ENCODE measurements around the gene SELENOV.
"Not testable (repeated sequence)": the region's sequence is repeated elsewhere in the genome, so short reads cannot be mapped to it uniquely, and the experiment has no call there.

The SELENOV gene

DNA sequence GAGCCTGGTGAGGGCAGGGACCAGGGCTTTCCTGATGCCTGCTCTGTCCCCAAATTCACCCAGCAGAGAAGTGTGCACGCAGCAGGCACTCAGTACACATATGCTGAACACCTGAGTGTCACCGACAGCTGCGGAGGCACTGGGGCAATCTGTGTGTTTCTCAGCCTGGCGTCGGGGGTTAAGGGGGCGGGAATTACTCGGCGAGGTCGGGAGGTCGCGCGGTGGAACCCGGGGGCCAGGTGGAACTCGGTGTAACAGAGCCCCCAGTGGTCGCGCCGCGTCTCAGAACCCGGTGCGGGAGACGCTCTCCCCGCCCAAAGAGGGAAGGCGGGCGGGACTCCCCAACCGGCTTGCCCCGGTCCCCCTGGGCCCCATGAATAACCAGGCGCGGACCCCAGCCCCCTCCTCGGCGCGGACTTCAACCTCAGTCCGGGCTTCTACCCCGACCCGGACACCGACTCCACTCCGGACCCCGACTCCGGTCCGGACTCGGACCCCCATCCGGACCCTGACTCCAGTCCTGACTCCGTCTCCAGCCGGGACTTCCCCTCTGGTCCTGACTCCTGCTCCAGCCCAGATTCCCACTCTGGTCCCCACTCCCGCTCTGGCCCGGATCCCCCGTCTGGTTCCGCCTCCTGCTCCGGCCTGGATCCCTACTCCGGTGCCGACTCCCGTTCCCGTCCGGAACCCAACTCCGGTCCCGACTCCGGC lies at the start of gene SELENOV:
TSS of gene SELENOV (plus strand) at position 300 of the 711 bp plus-strand sequence. CDS start at position 374, 74 bp downstream.
- DNase-seq, result no peak

- no peak for DNase-seq
These were observed 48.8 kb upstream of the SELENOV start for GRCh38 chr19:39465956-39466747.

DNA sequence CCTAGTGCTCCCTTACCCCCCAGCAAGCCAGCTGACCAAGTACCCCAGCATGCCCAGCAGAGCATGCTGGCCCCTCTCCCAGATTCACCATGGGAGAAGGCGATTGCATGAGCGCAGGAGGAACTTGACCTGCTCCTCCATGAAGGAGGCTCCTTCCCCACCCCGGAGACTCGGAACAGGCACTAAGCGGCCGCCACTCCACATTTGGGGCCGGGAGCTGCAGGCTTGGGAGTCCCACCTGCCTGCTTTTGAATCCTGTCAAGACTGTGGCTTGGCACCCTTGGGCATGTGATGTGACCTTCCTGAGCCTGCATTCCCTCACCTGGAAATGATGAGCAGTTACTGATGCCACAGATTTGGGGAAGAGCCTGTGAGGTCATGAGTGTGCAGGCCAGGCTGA lies 47.0 kb upstream of the SELENOV start:
- no peak for DNase-seq

DNA sequence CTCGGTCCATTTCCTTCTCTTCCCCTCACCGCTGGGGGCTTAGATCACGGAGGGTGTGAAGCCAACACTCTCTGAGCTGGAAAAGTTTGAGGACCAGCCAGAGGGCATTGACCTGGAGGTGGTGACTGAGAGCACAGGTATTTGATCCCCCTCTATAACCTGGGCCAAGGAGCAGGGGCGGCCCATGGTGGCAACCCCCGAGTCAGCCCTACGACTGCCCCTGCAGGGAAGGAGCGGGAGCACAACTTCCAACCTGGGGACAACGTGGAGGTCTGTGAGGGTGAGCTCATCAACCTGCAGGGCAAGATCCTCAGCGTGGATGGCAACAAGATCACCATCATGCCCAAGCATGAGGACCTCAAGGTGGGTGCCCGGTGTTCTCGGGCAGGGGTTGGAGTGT lies 45.9 kb upstream of the SELENOV start:
- DNase-seq, result no peak

DNA sequence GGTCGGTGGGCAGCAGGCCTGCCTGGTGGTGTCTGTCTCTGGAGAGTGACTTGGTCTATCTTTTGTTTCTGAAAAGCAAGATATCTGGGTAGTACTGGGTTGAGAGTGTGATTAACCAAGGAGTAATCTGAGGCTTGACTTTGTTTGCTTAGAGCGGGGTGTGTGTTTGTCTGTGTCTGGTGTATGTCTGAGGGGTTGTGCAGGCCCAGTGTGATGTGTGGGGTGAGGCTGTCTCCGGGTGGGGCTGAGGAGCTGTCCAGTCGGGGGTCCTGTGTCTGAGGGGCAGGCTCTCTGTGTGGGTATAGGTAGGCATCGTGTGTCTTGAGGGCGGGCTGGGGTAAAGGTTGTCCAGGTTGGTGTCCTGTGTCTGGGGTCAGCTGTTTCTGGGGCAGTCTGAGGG lies 45.4 kb upstream of the SELENOV start:
- DNase-seq, result no peak

GRCh38 chr19:39470724-39471339 lies 44.1 kb upstream of the SELENOV start:
- no peak for DNase-seq

DNA sequence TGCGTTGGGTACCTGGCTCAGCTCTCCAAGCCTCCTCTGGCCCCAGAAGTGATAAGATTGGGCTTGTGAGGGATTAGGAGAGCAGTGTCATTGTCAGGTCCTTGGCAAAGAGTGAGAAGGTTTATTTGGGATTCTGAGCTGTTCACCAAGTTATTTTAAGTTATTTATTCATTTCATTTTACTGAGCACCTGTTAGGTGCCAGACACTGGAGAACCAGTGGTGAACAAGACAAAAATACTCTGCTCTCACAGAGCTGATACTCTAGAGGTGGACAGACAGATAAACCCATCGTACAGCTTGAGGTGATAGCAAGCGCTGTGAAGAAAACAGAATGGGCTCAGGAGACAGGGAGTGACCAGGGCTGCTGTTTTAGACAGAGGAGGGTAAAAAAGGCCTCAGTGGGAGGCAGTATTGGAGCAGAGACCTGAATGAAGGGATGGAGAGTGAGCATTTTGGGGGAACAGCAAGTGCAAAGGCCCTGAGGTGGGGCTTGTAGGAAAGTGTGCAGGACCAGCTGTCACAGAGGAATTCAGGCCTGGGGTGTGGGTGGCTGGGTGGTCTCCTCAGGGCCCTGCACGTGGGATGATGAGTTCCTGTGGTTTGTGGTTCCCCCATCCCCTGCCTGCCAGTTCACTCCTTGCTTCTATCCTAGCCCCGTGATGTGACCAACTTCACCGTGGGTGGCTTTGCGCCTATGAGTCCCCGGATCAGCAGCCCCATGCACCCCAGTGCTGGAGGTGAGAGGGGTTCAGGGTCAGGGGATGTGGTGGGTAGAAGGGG lies 43.0 kb upstream of the SELENOV start:
- DNase-seq, result no peak

GRCh38 chr19:39472746-39473442 lies 42.0 kb upstream of the SELENOV start:
- no peak for DNase-seq

GRCh38 chr19:39473443-39473960 lies 41.4 kb upstream of the SELENOV start:
- no peak for DNase-seq

DNA sequence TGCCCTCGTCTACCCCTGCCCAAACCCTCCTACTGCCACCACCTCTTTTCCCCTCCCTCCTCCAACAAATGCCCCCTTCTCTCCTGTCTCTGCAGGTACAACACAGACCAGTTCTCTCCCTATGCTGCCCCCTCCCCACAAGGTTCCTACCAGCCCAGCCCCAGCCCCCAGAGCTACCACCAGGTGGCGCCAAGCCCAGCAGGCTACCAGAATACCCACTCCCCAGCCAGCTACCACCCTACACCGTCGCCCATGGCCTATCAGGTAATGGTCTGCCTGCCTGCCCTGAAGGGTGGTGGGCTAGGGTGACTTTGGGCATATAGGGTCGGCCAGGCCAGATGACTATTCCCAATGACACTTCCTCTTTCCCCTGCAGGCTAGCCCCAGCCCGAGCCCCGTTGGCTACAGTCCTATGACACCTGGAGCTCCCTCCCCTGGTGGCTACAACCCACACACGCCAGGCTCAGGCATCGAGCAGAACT lies 40.8 kb upstream of the SELENOV start:
- DNase-seq, result peak; percentile 31

- no peak for DNase-seq
These were observed 39.2 kb upstream of the SELENOV start for GRCh38 chr19:39475748-39476147.

DNA sequence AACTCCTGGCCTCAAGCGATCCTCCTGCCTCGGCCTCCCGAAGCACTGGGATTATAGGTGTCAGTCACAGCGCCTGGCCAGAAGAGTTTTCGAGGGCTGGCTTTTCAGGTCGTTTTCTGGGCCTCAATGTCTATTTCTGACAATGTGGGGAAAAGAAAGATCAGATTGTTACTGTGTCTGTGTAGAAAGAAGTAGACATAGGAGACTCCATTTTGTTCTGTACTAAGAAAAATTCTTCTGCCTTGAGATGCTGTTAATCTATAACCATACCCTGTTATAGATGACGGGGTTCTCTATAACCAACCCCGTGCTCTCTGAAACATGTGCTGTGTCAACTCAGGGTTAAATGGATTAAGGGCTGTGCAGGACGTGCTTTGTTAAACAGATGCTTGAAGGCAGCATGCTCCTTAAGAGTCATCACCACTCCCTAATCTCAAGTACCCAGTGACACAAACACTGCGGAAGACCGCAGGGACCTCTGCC lies 35.6 kb upstream of the SELENOV start:
- DNase-seq, result not testable (repeated sequence)

- no peak for DNase-seq
These were observed 35.0 kb upstream of the SELENOV start for GRCh38 chr19:39479916-39480315.

GRCh38 chr19:39480337-39481228 lies 34.4 kb upstream of the SELENOV start, which contains the start of gene TIMM50:
Gene TIMM50 (plus strand): TSS chr19:39480838. CDS start chr19:39480854, 16 bp downstream.
- peak; percentile 93 for DNase-seq

GRCh38 chr19:39481229-39481545 lies 33.8 kb upstream of the SELENOV start:
- no peak for DNase-seq

DNA sequence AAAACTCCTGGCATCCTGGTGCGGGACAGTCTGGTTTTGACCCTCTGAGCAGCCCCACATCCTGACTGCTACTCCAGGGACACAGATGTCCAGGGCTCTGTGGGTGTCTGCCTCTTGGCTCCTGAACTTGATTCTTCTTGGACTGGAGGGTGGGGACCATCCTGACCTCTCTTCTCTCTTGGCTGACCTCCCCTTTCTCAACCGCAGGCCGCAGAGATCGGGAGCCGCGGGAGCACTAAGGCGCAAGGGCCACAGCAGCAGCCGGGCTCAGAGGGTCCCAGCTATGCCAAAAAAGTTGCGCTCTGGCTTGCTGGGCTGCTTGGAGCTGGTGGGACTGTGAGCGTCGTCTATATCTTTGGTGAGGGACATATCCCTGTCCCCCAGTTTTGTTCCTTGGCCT lies 33.3 kb upstream of the SELENOV start:
- no peak for DNase-seq

- no peak for DNase-seq
These were observed 31.8 kb upstream of the SELENOV start for GRCh38 chr19:39483141-39483540.

GRCh38 chr19:39489756-39490155 lies 25.2 kb upstream of the SELENOV start:
- no peak for DNase-seq

DNA sequence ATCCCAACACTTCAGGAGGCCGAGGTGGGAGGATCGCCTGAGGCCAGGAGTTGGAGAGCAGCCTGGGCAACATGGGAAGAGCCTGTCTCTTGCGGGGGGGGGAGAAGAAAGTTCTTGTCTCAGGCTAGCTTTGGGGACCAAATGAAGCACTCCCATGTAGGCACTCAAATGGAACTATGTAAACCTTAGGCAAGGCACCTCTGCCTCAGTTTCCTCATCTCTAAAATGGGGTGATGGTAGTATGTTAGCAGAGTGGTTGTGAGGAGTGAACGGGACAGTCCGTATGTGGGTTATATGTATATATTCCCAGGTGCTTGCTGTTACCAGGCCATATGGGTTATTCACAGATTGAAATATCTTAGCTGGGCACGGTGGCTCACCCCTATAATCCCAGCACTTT lies 22.7 kb upstream of the SELENOV start:
- DNase-seq, result no peak

GRCh38 chr19:39492788-39493187 lies 22.2 kb upstream of the SELENOV start:
- DNase-seq, result no peak

DNA sequence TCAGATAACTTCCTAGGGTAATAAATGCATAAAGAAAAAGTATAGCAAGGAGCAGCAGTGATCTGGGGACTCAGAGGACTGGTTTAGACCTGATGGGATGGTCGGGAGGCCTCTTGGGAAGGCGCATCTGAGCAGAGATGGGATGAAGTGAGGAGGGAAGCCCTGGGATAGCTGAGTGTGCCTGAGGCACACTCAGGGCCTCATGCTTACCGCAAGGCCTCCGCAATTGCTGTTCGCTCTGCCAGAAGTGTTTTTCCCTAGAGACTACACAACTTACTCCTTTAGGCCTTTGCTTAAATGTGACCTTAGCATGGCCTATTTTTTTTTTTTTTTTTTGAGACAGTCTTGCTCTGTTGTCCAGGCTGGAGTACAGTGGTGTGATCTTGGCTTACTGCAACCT lies 20.3 kb upstream of the SELENOV start:
- no peak for DNase-seq

Data from fibroblast of upper back skin (primary cell).